GM12878 (cell line): ENCODE data around the gene SPOCK1. TPM values are rescaled to one million over a fixed set of nuclear protein-coding genes. Genes with fewer than 3 reads are reported as not detected.

ENCODE experiments used
- ATAC-seq: fragments of 200-7000 bp; cut with Tn5 transposase; 3 replicates; pipeline ENCODE4 v1.9.1; 2020; ENCODE audit warnings: mild to moderate bottlenecking, moderate library complexity
- BruUV-seq: library from RNA; stranded (reverse); fragments of 400-500 nt; replicated peaks from 2 replicates; lab custom pipeline; 2021; lab: Mats Ljungman, UMichigan
- CTCF ChIA-PET: fragments of 300-600 bp; sonication (Branson Sonifier 250); formaldehyde crosslinking; extraction: SDS; loops from one replicate; lab custom pipeline; 2021; ENCODE audit warnings: inconsistent platforms; lab: Yijun Ruan, JAX
- POLR2A ChIA-PET: fragments of 350-600 bp; formaldehyde crosslinking; extraction: SDS; loops from one replicate; lab custom pipeline; 2021; ENCODE audit warnings: inconsistent platforms; lab: Charles Lee
- RAD21 ChIA-PET: fragments of 300-600 bp; sonication (Branson Sonifier 250); formaldehyde crosslinking; loops from one replicate; lab custom pipeline; 2023; ENCODE audit warnings: antibody characterized with exemption; ENCODE audit not compliant: unreplicated experiment; lab: Charles Lee
- SMC1A ChIA-PET: fragments of 300-600 bp; sonication (Branson Sonifier 250); formaldehyde crosslinking; loops from one replicate; lab custom pipeline; 2023; ENCODE audit not compliant: unreplicated experiment, uncharacterized antibody; lab: Charles Lee
- DNase-seq: peaks from one replicate; pipeline ENCODE4 v3.0.0-alpha.2; 2011; ENCODE audit warnings: low read depth, low spot score
- FAIRE-seq: peaks from 3 replicates; lab custom pipeline; 2011; peaks lifted over from hg19 to GRCh38; lab: Jason Lieb, UNC
- H2AFZ ChIP-seq: 2 replicates; pipeline ENCODE4 v1.6.0; 2011; ENCODE audit warnings: low read depth, low read length, control low read depth; ENCODE audit not compliant: control insufficient read depth
- H3K27ac ChIP-seq: 2 replicates; pipeline ENCODE4 v1.5.1; 2011; ENCODE audit warnings: control low read depth; ENCODE audit not compliant: control insufficient read depth, insufficient read depth
- H3K27me3 ChIP-seq, 2 experiments: replicated peaks in 1 of 2; 2 replicates each; pipeline versions ENCODE4 v1.6.0 to v1.6.1; 2011; ENCODE audit warnings: low read length in 1 of 2; ENCODE audit not compliant: control insufficient read depth in 2 of 2, insufficient read depth in 2 of 2
- H3K36me3 ChIP-seq, 2 experiments: 2 replicates each; pipeline ENCODE4 v1.5.1; 2011; ENCODE audit warnings: low read length in 1 of 2; ENCODE audit not compliant: control insufficient read depth in 2 of 2, insufficient read depth in 2 of 2
- H3K4me1 ChIP-seq: 2 replicates; pipeline ENCODE4 v1.6.1; 2011; ENCODE audit warnings: mild to moderate bottlenecking, low read length, moderate library complexity, mixed read lengths; ENCODE audit not compliant: control insufficient read depth, insufficient read depth
- H3K4me2 ChIP-seq: 2 replicates; pipeline ENCODE4 v1.6.0; 2011; ENCODE audit warnings: control low read depth; ENCODE audit not compliant: control insufficient read depth, insufficient read depth
- H3K4me3 ChIP-seq: fragments of 200-600 bp; sonication (generic); 2 replicates; pipeline ENCODE4 v1.5.1; 2016
- H3K79me2 ChIP-seq: 2 replicates; pipeline ENCODE4 v1.6.0; 2011; ENCODE audit warnings: low read length; ENCODE audit not compliant: control insufficient read depth, insufficient read depth
- H3K9ac ChIP-seq: 2 replicates; pipeline ENCODE4 v1.8.0; 2011; ENCODE audit warnings: low read length, control low read depth, mixed read lengths; ENCODE audit not compliant: control insufficient read depth, insufficient read depth
- H3K9me3 ChIP-seq: replicated peaks from 3 replicates; pipeline ENCODE4 v1.5.1; 2011; ENCODE audit warnings: mild to moderate bottlenecking, low read length; ENCODE audit not compliant: control insufficient read depth, insufficient read depth
- H4K20me1 ChIP-seq: 2 replicates; pipeline ENCODE4 v1.6.0; 2011; ENCODE audit not compliant: control insufficient read depth, insufficient read depth
- ASH2L ChIP-seq: fragments of 300-600, 200-600 bp; sonication (generic); IDR thresholded peaks from 2 replicates; pipeline ENCODE4 v1.6.1; 2017; ENCODE audit warnings: low read depth, mild to moderate bottlenecking, borderline replicate concordance
- FOXM1 ChIP-seq: IDR thresholded peaks from 2 replicates; pipeline ENCODE4 v1.6.1; 2012; ENCODE audit warnings: low read depth, mild to moderate bottlenecking, inconsistent platforms, low read length, moderate library complexity
- NFIC ChIP-seq: IDR thresholded peaks from 2 replicates; pipeline ENCODE4 v1.6.1; 2012; ENCODE audit warnings: low read depth, mild to moderate bottlenecking, inconsistent platforms, low read length, moderate library complexity
- RBBP5 ChIP-seq: fragments of 200-600 bp; sonication (generic); conservative IDR thresholded peaks from 2 replicates; pipeline ENCODE4 v1.6.1; 2016
- SPI1 ChIP-seq: IDR thresholded peaks from 2 replicates; pipeline ENCODE4 v1.6.1; 2011; ENCODE audit warnings: low read depth, mild to moderate bottlenecking, low read length, moderate library complexity, borderline replicate concordance; ENCODE audit not compliant: insufficient read depth
- TCF3 ChIP-seq: IDR thresholded peaks from 2 replicates; pipeline ENCODE4 v1.6.1; 2012; ENCODE audit warnings: low read depth, mild to moderate bottlenecking, low read length, borderline replicate concordance; ENCODE audit not compliant: insufficient read depth
- WGBS: methylation state at CpG from one replicate; pipeline ENCODE4 v1.1.6; 2016; ENCODE audit warnings: low lambda C conversion rate; ENCODE audit not compliant: insufficient replicate concordance, insufficient coverage; ENCODE audit errors: missing lambda C conversion rate; 5-methylcytosine and 5-hydroxymethylcytosine counted together
- in situ Hi-C: fragments of 300-500 bp; cut with MboI; formaldehyde crosslinking; loops from 9 replicates; pipeline ENCODE4 v1.14.3; 2018; ENCODE audit warnings: mixed read lengths
- intact Hi-C: fragments of 100-400 bp; cut with micrococcal nuclease; formaldehyde crosslinking; loops from one replicate; pipeline ENCODE4 v1.14.2; 2022; ENCODE audit not compliant: unreplicated experiment
- polyA plus RNA-seq, 11 experiments: library from polyadenylated mRNA; depleted of rRNA in 4 of 11; unstranded in 6 of 11; stranded (reverse) in 5 of 11; fragments of >200 nt; fragmentation: Nextera tagmentation in 4 of 11; fragmentation: Illumina TruSeq in 1 of 11; extraction: Ambion mirVana in 4 of 11; extraction: Trizol in 1 of 11; gene quantifications; 1 replicate in 1 of 11; 2 replicates in 10 of 11; pipeline versions ENCODE4 v1.2.1 to v1.2.3, GENCODE V29; 2011 to 2016; ENCODE audit warnings: inconsistent platforms in 2 of 11, missing spikeins in 2 of 11, low read depth in 1 of 11
- total RNA-seq, 4 experiments: library from RNA; depleted of rRNA in 3 of 4; stranded (reverse); fragments of >200 nt in 3 of 4; fragmentation: Illumina TruSeq in 1 of 4; extraction: Trizol in 1 of 4; gene quantifications; 2 replicates each; pipeline versions ENCODE4 v1.2.1 to v1.2.3, GENCODE V29; 2013 to 2021

The SPOCK1 gene
- total and polyA plus RNA-seq, 10 of the 15 experiments (the other 5 are each of a cell fraction or from before 2014, with no cell fraction given) = 0.06 to 0.68 (median 0.25) TPM; not detected in 3

- TF ChIP-seq FOXM1 (no peak), ASH2L (no peak), RBBP5 (no peak), TCF3 (no peak)
Measured at GRCh38 chr5:137502632-137503031, 3.5 kb upstream of the SPOCK1 start (continued).

GRCh38 chr5:137501846-137502406 lies 2.8 kb upstream of the SPOCK1 start:
- in situ Hi-C loops = no loop called here
- intact Hi-C loops = no loop called here
- Histone ChIP-seq H3K4me1 (no peaks in the 10 kb centered on the region), H4K20me1 (no peaks in the 10 kb centered on the region; the same call in 1 of the 2 replicates), H3K4me2 (no peak overlapping the region), H3K36me3 (no peaks in the 10 kb centered on the region), H3K9ac (no peak overlapping the region), H3K4me3 (no peak overlapping the region), H3K9me3 (no peaks in the 10 kb centered on the region), H2AFZ (no peak overlapping the region), H3K27ac (no peak overlapping the region), H3K79me2 (no peaks in the 10 kb centered on the region), H3K27me3 (peaks cover 4 to 7% of the 10 kb centered on the region in 2 experiments)
- TF ChIP-seq SPI1 (0 out of 2 replicates have a peak, but pooled peaks have one; percentile 26), NFIC (no peak)
- no peak for DNase-seq
- ChIA-PET SMC1A (no interaction called here), POLR2A (no interaction called here), RAD21 (interaction anchor here (1.9 kb wide), 1 partner anchor 182 kb away, joined by 9 read pairs; no protein-coding TSS in a partner anchor), CTCF (interaction anchor here (5.6 kb wide), 1 partner anchor 181 kb away, joined by 23 read pairs; no protein-coding TSS in a partner anchor)
- 29% methylated on average over 3 of the region's 3 CpGs for WGBS
- ATAC-seq = no peak
- BruUV-seq = no TSS peak
- no peak for FAIRE-seq
